HG02938 (cell line): ENCODE results near the gene TMEM134.

ENCODE experiments used
- ATAC-seq: cut with Tn5 transposase; IDR thresholded peaks from one replicate; pipeline ENCODE4 v1.9.1; 2021; ENCODE audit warnings: mild to moderate bottlenecking, moderate library complexity; ENCODE audit not compliant: unreplicated experiment

TMEM134 gene

DNA sequence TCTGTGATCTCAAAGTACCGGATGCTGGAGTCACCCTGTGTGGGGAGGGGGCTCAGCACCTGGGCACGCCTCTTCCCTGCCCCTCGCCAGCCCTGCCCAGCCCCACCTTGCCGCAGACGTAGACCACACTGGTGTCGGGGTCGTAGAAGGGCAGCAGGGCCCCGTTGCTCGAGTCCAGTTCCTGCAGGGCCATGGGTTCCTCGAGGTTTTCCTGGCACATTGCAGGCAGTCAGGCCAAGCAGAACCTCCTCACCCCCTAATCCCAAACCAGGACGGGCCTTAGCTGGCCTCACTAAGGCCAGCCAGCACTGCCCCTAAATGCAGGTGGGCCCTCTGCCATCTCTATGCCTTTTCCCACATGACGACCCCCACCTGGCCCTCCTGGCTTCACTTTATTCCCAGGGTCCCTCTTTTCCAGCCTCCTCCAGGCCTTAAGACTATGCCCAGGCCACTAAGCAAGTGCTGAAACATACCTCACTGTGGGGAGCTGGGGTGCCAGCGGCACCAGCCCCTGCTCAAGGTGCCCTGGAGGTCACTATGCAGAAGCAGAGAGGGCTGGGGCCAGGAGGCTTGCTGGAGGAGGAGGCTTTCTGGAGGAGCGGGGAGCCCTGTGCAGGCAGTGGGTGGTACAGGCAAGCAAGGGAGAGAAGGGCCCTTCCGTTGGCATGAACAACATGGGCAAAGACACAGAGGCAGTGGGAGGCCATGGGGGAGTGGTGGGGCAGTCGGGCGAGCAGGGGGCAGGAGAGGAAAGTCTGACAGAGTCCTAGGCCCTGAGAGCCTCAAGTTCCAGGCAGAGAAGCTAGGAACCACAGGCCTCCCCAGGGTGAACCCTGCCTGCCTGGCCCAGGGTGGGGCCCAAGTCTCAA is 28.6 kb downstream of the TMEM134 start:
- no peak for ATAC-seq

DNA sequence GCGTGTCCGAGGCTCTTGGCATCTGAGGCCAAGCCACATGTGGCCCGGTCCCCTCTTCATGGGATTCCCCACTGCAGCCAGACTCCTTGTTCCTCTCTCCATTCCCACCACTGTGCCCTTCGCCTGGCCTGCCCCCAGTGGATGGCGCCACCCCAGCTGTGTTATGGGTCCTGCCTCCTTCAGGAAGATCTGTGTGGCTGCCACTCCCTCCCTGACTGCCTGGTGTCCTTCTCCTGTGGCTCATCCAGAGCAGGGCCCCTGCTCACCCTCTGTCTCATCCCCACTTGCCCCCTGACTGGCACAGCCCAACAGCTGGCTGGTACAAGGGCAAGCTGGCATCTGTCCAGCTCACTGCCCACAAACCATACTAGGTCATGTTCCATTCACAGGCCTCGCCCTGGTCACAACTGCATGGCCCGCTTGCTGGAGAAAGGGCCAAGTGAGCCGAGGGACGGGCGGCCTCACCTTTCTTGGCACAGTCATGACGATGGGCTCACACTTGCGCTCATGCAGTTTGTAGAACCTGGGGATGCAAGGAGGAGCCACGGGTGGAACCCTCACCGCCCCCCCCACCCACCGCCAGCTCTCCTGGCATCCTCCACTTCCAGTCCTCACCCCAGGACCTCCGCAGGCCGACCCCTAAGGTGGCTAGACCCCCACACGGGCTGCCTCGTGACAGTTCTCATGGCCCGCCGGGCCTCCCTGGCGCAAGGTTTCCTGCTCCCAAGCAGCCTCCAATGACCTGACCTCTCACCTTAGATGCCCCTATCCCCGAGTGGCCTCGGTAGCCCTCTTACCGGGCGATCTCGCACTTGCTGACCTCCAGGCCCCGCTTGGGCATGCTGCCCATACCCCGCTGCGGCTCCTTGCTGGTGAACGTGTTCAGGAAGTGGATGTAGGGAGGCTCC is 29.5 kb downstream of the TMEM134 start:
- no peak for ATAC-seq

DNA sequence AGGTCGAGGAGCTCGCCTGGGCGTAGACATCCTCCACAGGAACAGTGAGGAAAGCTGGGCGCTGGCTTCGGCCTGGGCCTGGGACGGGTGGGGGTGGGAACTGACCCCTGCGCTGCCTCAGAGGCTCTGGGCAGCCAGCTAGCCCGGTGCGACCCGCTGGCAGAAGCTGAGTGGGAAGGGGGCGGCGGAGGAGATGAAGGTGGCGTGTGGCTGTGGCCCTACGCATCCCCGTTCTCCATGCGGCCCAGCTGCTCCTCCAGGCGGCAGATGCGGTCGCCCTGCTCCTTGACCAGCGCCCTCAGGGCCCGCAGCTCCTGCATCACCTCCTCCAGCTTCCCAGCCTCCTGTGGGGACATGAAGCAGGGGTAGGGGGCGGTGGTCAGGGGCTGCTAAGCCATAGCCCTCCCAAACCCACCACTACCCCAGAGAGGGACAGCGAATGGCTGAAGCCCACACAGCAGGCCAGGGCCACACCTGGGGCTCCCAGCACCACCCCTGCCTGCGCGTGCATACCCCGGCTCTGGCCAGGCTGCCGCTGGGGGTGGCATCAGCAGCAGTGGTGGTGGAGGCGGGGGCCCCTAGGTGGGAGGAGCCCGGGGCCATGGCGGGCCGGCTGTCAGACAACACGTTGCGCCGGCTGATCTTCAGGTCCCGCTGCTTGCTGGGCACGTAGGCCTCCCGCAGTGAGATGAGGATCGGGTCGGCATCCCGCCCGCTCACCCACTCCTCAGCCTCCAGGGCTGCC is 30.7 kb downstream of the TMEM134 start:
- no peak for ATAC-seq

DNA sequence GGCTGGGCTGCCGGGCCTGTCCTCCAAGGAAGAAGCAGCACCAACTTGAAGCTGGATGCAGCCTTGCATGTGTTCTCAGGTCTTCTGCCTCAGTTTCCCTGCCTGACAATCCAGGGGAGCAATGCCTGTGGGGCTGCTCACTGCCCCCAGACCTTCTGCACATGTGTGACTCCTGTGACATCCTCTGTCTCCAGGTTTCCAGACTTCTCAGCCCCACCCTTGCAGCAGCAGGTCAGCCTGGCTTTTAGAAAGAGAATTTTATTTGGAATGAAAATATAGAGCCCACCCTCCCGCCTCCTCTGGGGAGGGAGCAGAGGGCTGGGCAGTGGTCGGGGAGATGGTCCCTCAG is 31.3 kb downstream of the TMEM134 start:
- no peak for ATAC-seq

DNA sequence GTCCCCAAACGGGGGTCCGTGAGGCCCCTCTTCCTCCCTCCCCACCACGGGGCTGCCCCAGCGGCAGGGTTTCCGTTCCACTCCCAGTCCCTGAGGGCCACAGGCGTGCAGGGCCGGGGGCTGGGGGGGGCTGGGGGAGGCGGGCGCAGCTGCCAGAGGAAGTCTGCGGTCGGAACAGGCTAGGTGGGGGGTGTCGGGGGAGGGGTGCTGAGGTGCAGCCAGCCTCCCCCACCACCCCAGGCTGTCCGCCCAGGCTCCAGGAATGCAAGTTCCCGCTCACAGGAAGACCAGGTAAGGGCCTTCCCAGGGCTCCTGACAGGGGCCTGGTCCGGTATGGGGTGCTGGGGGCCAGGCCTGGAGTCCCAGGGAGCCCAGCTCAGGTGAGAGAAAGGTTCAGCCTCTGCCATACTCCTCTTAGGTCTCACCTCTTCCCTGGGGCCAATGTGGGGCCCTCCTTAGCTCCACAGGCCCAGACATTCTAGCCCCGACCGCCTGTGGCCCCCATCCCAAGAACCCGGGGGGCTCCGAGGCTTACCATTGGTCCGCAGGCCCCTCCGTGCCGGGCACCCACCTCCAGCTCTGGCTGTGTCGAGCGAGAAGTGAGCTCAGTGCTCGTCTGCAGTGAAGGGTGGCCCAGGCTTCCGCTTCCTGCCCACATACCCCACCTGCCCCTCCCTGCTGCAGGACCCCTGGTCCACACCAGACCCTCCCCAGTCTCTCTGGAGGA is 31.8 kb downstream of the TMEM134 start, which contains the start of gene PTPRCAP:
TSS of gene PTPRCAP (minus strand) at position 601 of the 727 bp plus-strand sequence. CDS start at position 538, 63 bp downstream.
- no peak for ATAC-seq

DNA sequence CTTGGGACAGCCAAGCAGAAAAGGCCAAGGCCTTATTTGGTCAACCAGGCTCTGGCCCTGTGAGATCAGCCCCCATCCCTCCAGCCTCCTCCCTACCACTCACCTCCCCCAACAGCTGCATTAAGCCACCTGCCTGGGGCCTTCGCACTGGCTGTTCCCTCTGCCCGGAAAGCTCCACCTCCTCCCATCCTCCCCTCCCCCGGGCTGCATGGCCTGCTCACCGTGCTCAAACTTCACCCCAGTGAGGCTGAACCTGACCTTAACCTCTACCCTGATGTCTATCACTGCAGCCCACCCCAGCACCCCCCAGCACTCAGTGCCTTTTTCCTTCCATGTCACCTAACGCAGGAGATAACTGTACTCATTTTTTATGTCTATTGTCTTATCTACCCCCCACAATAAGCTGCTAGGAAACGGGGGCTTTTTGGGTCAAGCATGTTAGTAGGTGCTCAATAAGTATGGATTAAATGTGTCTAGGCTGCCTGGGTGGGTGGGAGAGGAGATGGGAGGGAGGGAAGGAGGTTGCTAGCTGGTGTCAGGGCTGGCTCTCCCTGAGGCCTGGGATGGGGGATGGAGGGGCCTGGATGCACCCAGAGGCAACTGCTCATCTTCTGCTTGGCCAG is 32.5 kb downstream of the TMEM134 start:
- no peak for ATAC-seq

DNA sequence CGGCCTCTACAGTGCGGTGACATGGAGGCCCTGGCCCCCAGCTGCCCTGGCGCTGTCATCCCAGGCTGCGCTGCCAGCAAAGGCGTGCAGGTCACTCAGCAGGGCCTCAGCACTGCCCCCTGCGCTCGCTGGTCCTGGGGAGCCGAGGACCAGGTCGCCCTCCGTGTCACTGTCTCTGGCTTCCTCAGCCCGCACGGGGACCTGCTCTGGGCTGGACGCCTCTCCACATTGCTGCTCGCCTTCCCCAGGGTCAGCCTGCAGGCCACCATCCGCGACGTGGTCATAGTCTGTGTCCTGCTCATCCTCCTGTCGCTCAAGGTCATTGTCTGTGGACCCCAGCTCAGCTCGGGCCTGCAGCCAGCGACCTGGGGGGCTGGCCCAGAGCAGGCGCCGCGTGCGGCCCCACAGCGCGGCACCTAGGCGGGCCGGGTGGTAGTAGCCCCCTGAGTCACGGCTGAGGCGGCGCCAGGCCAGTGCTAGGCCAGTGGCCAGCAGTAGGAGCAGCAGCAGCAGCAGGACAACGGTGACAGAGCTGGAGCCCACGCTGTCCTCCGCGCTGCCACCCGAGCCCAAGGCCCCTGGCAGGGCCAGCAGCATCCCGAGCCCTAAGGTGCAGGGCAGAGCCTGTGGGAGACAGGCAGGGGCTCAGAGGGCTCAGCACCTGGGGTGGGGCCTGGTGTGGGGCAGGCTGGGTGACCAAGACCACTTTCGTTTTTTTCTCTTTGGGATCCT is 33.2 kb downstream of the TMEM134 start:
- ATAC-seq: no peak

DNA sequence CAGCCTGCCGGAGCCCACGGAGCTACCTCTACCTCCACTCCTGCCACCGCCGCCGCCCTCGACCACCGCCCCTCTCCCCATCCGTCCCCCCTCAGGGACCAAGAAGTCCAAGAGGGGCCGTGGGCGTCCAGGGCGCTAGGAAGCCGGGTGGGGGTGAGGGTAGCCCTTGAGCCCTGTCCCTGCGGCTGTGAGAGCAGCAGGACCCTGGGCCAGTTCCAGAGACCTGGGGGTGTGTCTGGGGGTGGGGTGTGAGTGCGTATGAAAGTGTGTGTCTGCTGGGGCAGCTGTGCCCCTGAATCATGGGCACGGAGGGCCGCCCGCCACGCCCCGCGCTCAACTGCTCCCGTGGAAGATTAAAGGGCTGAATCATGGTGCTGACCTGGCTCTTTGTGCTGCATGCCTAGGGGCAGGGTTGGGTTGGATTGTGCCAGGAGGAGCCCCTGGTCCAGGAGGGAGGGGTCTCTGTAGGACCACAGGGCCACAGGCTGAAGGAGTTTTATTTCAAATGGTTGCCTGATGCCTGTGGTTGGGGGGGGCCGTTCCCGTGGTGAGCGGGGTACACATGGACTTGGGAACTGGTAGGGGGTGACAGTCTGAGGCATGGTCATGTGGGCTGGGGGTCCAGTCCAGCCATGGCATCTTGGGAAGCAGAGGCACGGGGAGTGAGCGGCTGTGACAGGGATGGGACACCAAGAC is 33.9 kb downstream of the TMEM134 start:
- ATAC-seq: no peak

DNA sequence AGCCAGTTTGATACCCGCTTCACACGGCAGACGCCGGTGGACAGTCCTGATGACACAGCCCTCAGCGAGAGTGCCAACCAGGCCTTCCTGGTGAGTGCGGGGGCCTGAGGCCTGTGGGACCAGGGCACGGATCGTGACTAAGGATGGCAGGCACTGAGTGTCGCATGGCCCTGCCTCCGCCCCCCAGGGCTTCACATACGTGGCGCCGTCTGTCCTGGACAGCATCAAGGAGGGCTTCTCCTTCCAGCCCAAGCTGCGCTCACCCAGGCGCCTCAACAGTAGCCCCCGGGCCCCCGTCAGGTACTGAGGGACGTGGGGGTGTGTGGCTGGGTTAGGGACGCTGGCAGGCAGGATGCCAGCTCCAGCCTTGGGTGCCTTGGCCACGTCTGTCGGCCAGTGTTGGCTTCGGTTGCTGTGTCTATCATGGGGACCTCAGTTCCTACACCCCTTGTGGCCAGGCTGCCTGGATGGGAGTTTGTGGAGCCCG is 34.6 kb downstream of the TMEM134 start:
- ATAC-seq: no peak

DNA sequence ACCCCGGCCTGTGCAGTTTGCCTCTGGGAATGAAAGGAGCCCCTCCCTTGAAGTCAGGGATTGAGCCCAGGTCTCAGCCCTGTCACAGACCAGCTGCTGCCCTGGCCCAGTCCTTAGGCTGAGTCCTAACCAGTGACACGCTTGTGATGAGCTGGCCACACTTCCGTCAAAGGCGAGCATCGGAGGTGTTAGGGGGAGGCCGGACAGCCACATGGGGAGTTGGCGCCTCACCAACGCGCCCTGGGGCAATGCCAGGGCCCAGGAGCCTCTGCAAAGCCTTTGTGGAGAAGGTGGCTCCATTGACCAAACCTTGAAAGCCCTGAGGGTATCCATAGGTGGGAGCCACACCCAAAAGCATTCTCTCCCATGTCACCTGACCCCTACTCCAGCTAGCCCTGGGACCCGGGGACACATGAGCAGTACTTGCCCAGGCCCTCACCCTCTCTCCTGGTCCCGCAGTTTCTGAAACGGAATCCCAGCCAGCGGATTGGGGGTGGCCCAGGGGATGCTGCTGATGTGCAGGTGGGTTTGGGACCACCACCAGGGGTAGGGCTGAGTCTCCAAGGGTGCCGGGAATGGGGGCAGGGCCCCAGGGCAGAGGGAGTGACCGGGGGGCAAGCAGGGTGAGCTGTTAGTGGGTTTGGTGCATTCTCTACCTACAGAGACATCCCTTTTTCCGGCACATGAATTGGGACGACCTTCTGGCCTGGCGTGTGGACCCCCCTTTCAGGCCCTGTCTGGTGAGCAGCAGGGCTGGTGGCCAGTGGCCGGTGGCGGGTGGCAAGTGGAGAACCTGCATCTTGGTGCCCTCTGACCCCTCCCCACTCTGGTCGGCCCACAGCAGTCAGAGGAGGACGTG is 35.3 kb downstream of the TMEM134 start:
- no peak for ATAC-seq

DNA sequence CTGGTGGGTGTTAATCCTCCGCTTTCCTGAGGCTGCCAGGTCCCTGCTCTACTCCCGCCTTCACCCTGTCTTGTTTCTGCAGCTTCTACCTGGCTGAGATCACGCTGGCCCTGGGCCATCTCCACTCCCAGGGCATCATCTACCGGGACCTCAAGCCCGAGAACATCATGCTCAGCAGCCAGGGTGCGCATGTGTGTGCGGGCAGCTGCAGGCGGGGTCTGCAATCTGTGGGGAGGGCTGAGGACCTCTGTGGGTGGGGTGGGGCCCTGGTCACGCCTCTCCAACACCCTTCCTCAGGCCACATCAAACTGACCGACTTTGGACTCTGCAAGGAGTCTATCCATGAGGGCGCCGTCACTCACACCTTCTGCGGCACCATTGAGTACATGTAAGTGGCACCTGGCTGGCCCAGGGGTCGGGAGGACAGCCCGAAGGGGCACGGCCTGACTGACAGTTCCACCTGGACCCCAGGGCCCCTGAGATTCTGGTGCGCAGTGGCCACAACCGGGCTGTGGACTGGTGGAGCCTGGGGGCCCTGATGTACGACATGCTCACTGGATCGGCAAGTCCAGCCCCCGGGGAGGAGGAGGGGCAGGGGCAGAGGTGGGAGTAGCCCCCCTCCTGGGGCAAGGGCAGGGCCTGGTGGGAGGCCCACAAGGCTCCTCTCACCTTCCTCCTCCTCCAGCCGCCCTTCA is 36.2 kb downstream of the TMEM134 start:
- no peak for ATAC-seq

DNA sequence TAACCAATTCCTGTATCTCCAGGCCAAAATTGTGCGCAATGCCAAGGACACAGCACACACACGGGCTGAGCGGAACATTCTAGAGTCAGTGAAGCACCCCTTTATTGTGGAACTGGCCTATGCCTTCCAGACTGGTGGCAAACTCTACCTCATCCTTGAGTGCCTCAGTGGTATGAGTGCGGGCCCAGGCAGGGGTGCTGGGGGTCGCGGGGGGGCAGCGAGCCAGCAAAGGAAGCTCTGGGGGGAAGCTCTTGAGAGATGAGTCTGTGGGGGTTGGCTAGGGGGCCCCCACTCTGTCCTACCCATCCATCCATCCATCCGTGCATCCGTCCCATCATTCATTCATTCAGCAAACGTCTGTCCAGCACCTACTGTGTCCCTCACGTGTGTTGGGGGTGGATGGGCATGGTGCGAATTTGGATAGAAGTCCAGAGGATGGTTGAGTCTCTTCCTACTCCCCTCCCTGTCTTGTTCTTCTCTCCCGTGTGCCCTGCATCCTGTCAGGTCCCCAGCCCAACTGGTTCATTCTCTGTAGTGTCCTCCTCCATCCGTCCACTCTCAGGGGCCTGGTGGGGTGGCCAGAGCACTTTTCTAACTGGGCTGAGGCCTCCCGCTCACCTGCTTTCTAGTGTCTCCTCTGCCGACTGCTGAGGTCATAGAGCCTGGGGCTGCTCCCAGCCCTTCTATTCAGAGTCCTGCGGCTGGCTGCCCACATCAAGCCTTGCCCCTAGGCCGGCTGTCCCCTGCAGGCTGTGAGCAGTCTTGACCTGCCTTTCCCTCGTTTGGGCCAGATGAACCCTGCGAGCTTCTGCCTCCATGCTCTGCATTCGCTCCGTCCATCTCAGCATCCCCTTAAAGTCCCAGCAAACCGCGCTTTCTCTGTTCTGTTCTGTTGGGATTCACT is 37.5 kb downstream of the TMEM134 start:
- no peak for ATAC-seq

DNA sequence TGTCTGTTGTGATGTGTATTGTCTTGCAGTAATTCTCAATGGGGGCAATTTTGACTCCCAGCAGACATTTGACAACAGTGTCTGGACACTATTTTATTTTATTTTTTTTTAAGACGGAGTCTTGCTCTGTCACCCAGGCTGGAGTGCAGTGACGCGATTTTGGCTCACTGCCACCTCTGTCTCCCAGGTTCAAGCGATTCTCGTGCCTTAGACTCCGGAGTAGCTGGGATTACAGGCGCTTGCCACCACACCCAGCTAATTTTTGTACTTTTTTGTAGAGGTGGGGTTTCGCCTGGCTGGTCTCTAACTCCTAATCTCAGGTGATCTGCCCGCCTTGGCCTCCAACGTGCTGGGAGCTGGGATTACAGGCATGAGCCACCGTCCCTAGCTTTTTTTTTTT is 39.3 kb downstream of the TMEM134 start:
- no peak for ATAC-seq

DNA sequence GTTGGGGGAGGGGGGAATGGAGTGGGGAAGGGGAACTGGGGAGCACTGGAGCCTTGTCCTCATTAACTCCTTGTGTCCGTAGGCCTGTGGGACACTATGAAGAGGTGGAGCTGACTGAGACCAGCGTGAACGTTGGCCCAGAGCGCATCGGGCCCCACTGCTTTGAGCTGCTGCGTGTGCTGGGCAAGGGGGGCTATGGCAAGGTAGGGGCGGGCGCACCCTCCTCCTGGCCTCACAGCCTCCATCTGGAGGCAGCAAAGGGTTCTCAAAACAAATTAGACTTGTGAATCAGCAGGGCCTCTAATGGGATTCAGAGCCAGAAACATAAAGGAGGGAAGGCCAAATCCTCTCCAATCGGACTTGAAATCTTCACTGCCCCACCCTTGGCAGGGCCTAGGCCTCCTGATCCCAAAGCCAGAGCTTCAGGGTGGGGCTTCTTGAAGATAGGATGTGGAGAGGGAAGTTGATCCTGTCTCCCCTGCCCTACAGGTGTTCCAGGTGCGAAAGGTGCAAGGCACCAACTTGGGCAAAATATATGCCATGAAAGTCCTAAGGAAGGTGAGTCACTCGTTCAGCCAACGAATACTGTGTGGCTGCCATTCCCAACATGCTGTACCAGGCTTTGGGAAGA is 39.9 kb downstream of the TMEM134 start:
- no peak for ATAC-seq
